HCT116 (cell line): Measurements from ENCODE around the gene CRISPLD2. TPM values are rescaled to one million over a fixed set of nuclear protein-coding genes. Genes with fewer than 3 reads are reported as not detected.

Experiments
- ATAC-seq: fragments of 200-7000 bp; cut with Tn5 transposase; 2 replicates; pipeline ENCODE4 v1.9.1; 2020; ENCODE audit warnings: mild to moderate bottlenecking, moderate library complexity
- BruUV-seq: library from RNA; stranded (reverse); fragments of 400-500 nt; replicated peaks from 2 replicates; lab custom pipeline; 2021; lab: Mats Ljungman, UMichigan
- CTCF ChIA-PET: fragments of 300-600 bp; sonication (Branson Sonifier 250); formaldehyde crosslinking; loops from one replicate; lab custom pipeline; 2021; ENCODE audit warnings: antibody characterized with exemption; lab: Charles Lee
- POLR2A ChIA-PET: fragments of 300-600, 350-600 bp; sonication (Branson Sonifier 250); formaldehyde crosslinking; loops from one replicate; lab custom pipeline; 2021; ENCODE audit warnings: antibody characterized with exemption; lab: Charles Lee
- RAD21 ChIA-PET, 2 experiments: fragments of 300-600 bp; sonication (Branson Sonifier 250); formaldehyde crosslinking; loops; one replicate each; lab custom pipeline; 2023; ENCODE audit warnings: low total read pairs in 2 of 2; ENCODE audit not compliant: uncharacterized antibody in 2 of 2, unreplicated experiment in 2 of 2, low non-redundant PET in 1 of 2; lab: Charles Lee
- DNase-seq: peaks from one replicate; pipeline ENCODE4 v3.0.0-alpha.2; 2010; ENCODE audit warnings: low read depth, low spot score
- H2AFZ ChIP-seq: fragments of 200-600 bp; shearing (Covaris generic), sonication (generic); 2 replicates; pipeline ENCODE4 v1.6.1; 2017; ENCODE audit warnings: low read depth, mixed run types, mixed read lengths, antibody characterized with exemption, low read length; ENCODE audit not compliant: poor library complexity, severe bottlenecking
- H3K27ac ChIP-seq: 2 replicates; pipeline ENCODE4 v1.5.1; 2012; ENCODE audit warnings: low read depth, low read length
- H3K27me3 ChIP-seq: fragments of 200-600 bp; sonication (generic); 2 replicates; pipeline ENCODE4 v1.6.1; 2016; ENCODE audit warnings: mixed run types, low read length, mixed read lengths; ENCODE audit not compliant: insufficient read depth
- H3K36me3 ChIP-seq, 2 experiments: fragments of 200-500 bp in 1 of 2; fragments of 200-600 bp in 1 of 2; sonication (Bioruptor generic) in 1 of 2; sonication (generic) in 1 of 2; 2 replicates each; pipeline versions ENCODE4 v1.5.1 to v1.6.1; 2014 to 2016; ENCODE audit warnings: low read length in 2 of 2, inconsistent platforms in 1 of 2, mixed read lengths in 1 of 2, mixed run types in 1 of 2; ENCODE audit not compliant: insufficient read depth in 2 of 2, control insufficient read depth in 1 of 2
- H3K4me1 ChIP-seq, 2 experiments: fragments of 200-600 bp in 1 of 2; sonication (generic) in 1 of 2; 2 replicates each; pipeline versions ENCODE4 v1.5.1 to v1.6.1; 2012 to 2017; ENCODE audit warnings: low read length in 2 of 2, inconsistent platforms in 1 of 2, mild to moderate bottlenecking in 1 of 2, mixed read lengths in 1 of 2, mixed run types in 1 of 2, moderate library complexity in 1 of 2; ENCODE audit not compliant: insufficient read depth in 2 of 2, control insufficient read depth in 1 of 2
- H3K4me2 ChIP-seq: fragments of 200-600 bp; sonication (generic); 2 replicates; pipeline ENCODE4 v1.6.1; 2017; ENCODE audit warnings: mixed run types, low read length, mixed read lengths
- H3K4me3 ChIP-seq, 2 experiments: fragments of 200-600 bp in 1 of 2; sonication (generic) in 1 of 2; replicated peaks in 1 of 2; 2 replicates each; pipeline ENCODE4 v1.5.1; 2011 to 2016; ENCODE audit warnings: low read length in 2 of 2, control low read depth in 1 of 2, low read depth in 1 of 2, mild to moderate bottlenecking in 1 of 2, mixed read lengths in 1 of 2, mixed run types in 1 of 2
- H3K79me2 ChIP-seq: fragments of 200-600 bp; sonication (generic); 2 replicates; pipeline ENCODE4 v1.6.1; 2017; ENCODE audit warnings: mild to moderate bottlenecking, mixed run types, low read length, moderate library complexity, mixed read lengths; ENCODE audit not compliant: insufficient read depth
- H3K9ac ChIP-seq: fragments of 200-600 bp; sonication (generic); 2 replicates; pipeline ENCODE4 v1.6.1; 2016; ENCODE audit warnings: low read length, mixed read lengths
- H3K9me2 ChIP-seq: fragments of 200-600 bp; sonication (generic), shearing (Covaris generic); 2 replicates; pipeline ENCODE4 v1.6.1; 2017; ENCODE audit warnings: mixed run types, mild to moderate bottlenecking, moderate library complexity; ENCODE audit not compliant: insufficient read depth
- H3K9me3 ChIP-seq, 2 experiments: fragments of 200-500 bp in 1 of 2; fragments of 200-600 bp in 1 of 2; sonication (Bioruptor generic) in 1 of 2; sonication (generic) in 1 of 2; 2 replicates each; pipeline ENCODE4 v1.6.1; 2014 to 2017; ENCODE audit warnings: low read length in 2 of 2, mixed read lengths in 2 of 2, inconsistent platforms in 1 of 2, low read depth in 1 of 2, mild to moderate bottlenecking in 1 of 2, mixed run types in 1 of 2, moderate library complexity in 1 of 2; ENCODE audit not compliant: control insufficient read depth in 1 of 2, insufficient read depth in 1 of 2
- H4K20me1 ChIP-seq: fragments of 200-600 bp; sonication (generic), shearing (Covaris generic); 2 replicates; pipeline ENCODE4 v1.6.1; 2017; ENCODE audit warnings: mixed run types, mild to moderate bottlenecking, moderate library complexity; ENCODE audit not compliant: insufficient read depth
- ATF3 ChIP-seq: IDR thresholded peaks from 2 replicates; pipeline ENCODE4 v1.6.1; 2012
- CTCF ChIP-seq, 3 experiments: fragments of 200-600 bp in 1 of 3; sonication (generic) in 1 of 3; IDR thresholded peaks in 2 of 3; conservative IDR thresholded peaks in 1 of 3; 2 replicates each; pipeline ENCODE4 v1.5.1; 2012 to 2017; ENCODE audit warnings: low read depth in 2 of 3, low read length in 2 of 3, antibody characterized with exemption in 1 of 3, borderline replicate concordance in 1 of 3, control low read depth in 1 of 3, mild to moderate bottlenecking in 1 of 3, mixed read lengths in 1 of 3, mixed run types in 1 of 3, moderate library complexity in 1 of 3; ENCODE audit not compliant: insufficient read depth in 1 of 3
- EZH2 ChIP-seq: fragments of 200-600 bp; sonication (generic); IDR thresholded peaks from 2 replicates; pipeline ENCODE4 v1.6.1; 2017; ENCODE audit warnings: antibody characterized with exemption, mixed run types
- EZH2phosphoT487 ChIP-seq: fragments of 200-600 bp; IDR thresholded peaks from 2 replicates; pipeline ENCODE4 v1.6.1; 2018; ENCODE audit warnings: antibody characterized with exemption, borderline replicate concordance
- REST ChIP-seq: IDR thresholded peaks from 2 replicates; pipeline ENCODE4 v1.6.1; 2012; ENCODE audit warnings: low read depth
- SIN3A ChIP-seq: IDR thresholded peaks from 2 replicates; pipeline ENCODE4 v1.6.1; 2012; ENCODE audit warnings: low read depth
- YY1 ChIP-seq: IDR thresholded peaks from 2 replicates; pipeline ENCODE4 v1.6.1; 2011; ENCODE audit warnings: low read length, low read depth, moderate library complexity, mild to moderate bottlenecking; ENCODE audit not compliant: insufficient replicate concordance; ENCODE audit errors: extremely low read depth
- ZFX ChIP-seq: fragments of 450-650 bp; IDR thresholded peaks from 2 replicates; pipeline ENCODE4 v1.6.1; 2017
- intact Hi-C: fragments of 100-400 bp; cut with micrococcal nuclease; formaldehyde crosslinking; loops from 2 replicates; pipeline ENCODE4 v1.10.0; 2022
- total RNA-seq: library from RNA; stranded (reverse); gene quantifications from one replicate; pipeline ENCODE4 v1.2.1, GENCODE V29; 2021; ENCODE audit not compliant: unreplicated experiment
- TF ChIP-seq, protein P1 (sequence below): IDR thresholded peaks from 2 replicates; pipeline ENCODE4 v1.6.1; 2011; ENCODE audit warnings: mild to moderate bottlenecking, low read length, moderate library complexity; ENCODE audit not compliant: insufficient replicate concordance; ENCODE audit errors: extremely low read depth

The CRISPLD2 gene
- total RNA-seq, 1 experiment from 2014 or later, result 4.6 TPM

DNA sequence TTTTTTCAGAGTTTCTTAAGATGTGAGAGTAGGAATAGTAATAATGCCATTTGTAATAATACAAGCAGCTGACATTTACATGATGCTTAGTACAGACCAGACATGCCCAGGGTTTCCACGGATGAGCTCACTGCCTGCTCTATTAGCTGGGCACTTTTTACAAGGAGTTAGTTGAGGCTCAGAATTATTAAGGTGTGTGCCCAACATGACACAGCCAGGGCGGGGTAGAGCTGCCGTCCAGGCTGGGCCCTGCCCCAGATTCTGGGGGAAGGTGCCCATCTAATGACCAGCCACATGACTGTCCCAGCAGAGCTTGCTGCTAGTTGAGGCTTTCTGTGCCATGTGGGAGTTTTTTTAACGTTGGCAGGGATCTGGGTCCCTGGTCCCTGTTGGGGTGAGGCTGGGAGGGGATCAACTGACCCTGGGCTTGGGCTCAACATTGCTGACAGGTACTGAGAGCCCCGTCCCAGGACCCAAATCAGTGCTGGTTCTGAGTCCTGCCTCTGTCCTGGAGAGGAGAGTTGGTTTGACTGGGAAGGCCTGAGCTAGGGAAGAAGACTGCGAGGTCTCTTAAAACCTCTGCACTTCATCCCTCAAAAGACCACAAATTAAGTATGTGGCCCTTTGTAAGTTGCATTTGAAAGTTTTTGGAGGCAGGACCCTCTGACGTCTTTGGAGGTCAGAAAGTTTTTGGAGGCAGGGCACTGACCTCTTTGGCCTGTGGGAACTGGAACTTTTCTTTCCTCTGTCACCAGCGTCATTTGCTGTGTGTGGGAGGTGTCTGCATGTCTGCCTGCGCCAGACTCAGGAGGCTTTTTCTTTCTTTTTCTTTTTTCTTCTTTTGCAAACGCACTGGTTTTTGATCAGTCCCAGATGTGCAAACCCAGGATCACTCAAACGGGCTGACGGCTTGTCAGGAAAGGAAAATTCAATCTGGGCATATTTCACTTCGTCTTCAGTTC is 2.2 kb downstream of the CRISPLD2 start:
- ChIA-PET CTCF (no interaction called here), RAD21 (interaction anchor here in 1 of 2 experiments (0.8 kb wide), 1 partner anchor 130 kb away, joined by 3 read pairs; no protein-coding TSS in a partner anchor), POLR2A (interaction anchor here (0.7 to 4.4 kb wide), 2 partner anchors 16 to 18 kb away, joined by 3 to 40 read pairs; no protein-coding TSS in a partner anchor)
- intact Hi-C loops, result no loop called here
- Histone ChIP-seq H3K4me1 (peaks cover 7 to 15% of the 10 kb centered on the region in 2 experiments), H2AFZ (no peak overlapping the region), H3K27ac (no peak overlapping the region), H3K36me3 (no peaks in the 10 kb centered on the region), H3K9me3 (no peaks in the 10 kb centered on the region), H3K79me2 (no peaks in the 10 kb centered on the region), H3K9me2 (no peaks in the 10 kb centered on the region), H3K4me2 (no peak overlapping the region), H3K27me3 (no peaks in the 10 kb centered on the region), H3K4me3 (no peak overlapping the region), H3K9ac (no peak overlapping the region), H4K20me1 (no peaks in the 10 kb centered on the region)
- BruUV-seq, result no TSS peak
- ATAC-seq, result no peak
- TF ChIP-seq EZH2phosphoT487, result no peak
- no peak for TF ChIP-seq SIN3A
- TF ChIP-seq ZFX, result no peak
- TF ChIP-seq EZH2, result no peak
- TF ChIP-seq ATF3, result no peak
- TF ChIP-seq, protein P1, sequence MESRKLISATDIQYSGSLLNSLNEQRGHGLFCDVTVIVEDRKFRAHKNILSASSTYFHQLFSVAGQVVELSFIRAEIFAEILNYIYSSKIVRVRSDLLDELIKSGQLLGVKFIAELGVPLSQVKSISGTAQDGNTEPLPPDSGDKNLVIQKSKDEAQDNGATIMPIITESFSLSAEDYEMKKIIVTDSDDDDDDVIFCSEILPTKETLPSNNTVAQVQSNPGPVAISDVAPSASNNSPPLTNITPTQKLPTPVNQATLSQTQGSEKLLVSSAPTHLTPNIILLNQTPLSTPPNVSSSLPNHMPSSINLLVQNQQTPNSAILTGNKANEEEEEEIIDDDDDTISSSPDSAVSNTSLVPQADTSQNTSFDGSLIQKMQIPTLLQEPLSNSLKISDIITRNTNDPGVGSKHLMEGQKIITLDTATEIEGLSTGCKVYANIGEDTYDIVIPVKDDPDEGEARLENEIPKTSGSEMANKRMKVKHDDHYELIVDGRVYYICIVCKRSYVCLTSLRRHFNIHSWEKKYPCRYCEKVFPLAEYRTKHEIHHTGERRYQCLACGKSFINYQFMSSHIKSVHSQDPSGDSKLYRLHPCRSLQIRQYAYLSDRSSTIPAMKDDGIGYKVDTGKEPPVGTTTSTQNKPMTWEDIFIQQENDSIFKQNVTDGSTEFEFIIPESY, result no peak
- no peak for TF ChIP-seq CTCF (IDR thresholded peaks at IDR 0.05 in 2 of 3, conservative IDR thresholded peaks at IDR 0.05 in 1 of 3; ENCODE audit: borderline replicate concordance in 1 of 3, insufficient read depth in 1 of 3, low read depth in 2 of 3, low read length in 2 of 3)
- no peak for TF ChIP-seq REST
- TF ChIP-seq YY1, result no peak
- DNase-seq, result no peak
